Naive thymus-derived CD4-positive, alpha-beta T cell (primary cell): ENCODE results near the gene TMEM178B. TPM values are rescaled to one million over a fixed set of nuclear protein-coding genes. Genes with fewer than 3 reads are reported as not detected.

Source experiments
- ATAC-seq: fragments of 150-1000 bp; cut with Tn5 transposase; 2 replicates; pipeline ENCODE4 v1.10.0; 2021; ENCODE audit warnings: mild to moderate bottlenecking, moderate library complexity
- CTCF ChIA-PET: fragments of 350-600 bp; sonication (Branson Sonifier 250); formaldehyde crosslinking; loops from one replicate; lab custom pipeline; 2021; ENCODE audit warnings: antibody characterized with exemption; lab: Charles Lee
- POLR2A ChIA-PET: fragments of 350-600 bp; sonication (Branson Sonifier 250); formaldehyde crosslinking; loops from one replicate; lab custom pipeline; 2021; ENCODE audit warnings: antibody characterized with exemption, inconsistent platforms; lab: Charles Lee
- DNase-seq, 9 donors: peaks; one replicate each; pipeline versions ENCODE4 v3.0.0 to v3.0.0-alpha.2; 2020 to 2022; ENCODE audit warnings: mixed read lengths in 1 of 9
- H3K27ac ChIP-seq: one replicate; pipeline ENCODE4 v1.7.0; 2013; ENCODE audit warnings: mild to moderate bottlenecking, low read depth, low read length, moderate library complexity
- H3K27me3 ChIP-seq, 2 donors: one replicate each; pipeline ENCODE4 v1.7.0; 2013; ENCODE audit warnings: low read length in 2 of 2, mild to moderate bottlenecking in 2 of 2, moderate library complexity in 2 of 2; ENCODE audit not compliant: control insufficient read depth in 2 of 2, insufficient read depth in 2 of 2
- H3K36me3 ChIP-seq, 3 experiments: 1 replicate in 2 of 3; 2 replicates in 1 of 3; pipeline ENCODE4 v1.7.0; 2013; ENCODE audit warnings: low read length in 3 of 3, mild to moderate bottlenecking in 3 of 3, moderate library complexity in 1 of 3; ENCODE audit not compliant: insufficient read depth in 3 of 3, control insufficient read depth in 2 of 3
- H3K4me1 ChIP-seq, 2 donors: one replicate each; pipeline ENCODE4 v1.7.0; 2013; ENCODE audit warnings: low read length in 2 of 2, mild to moderate bottlenecking in 2 of 2, moderate library complexity in 1 of 2; ENCODE audit not compliant: control insufficient read depth in 2 of 2, insufficient read depth in 2 of 2
- H3K4me3 ChIP-seq: 2 replicates; pipeline ENCODE4 v1.7.0; 2013; ENCODE audit warnings: mild to moderate bottlenecking, low read length
- H3K9me3 ChIP-seq, 3 experiments: 1 replicate in 2 of 3; 2 replicates in 1 of 3; pipeline ENCODE4 v1.7.0; 2013; ENCODE audit warnings: low read length in 3 of 3; ENCODE audit not compliant: control insufficient read depth in 2 of 3
- H3K27ac Mint-ChIP-seq, 9 donors: one replicate each; pipeline ENCODE4 v1.8.0; 2020 to 2022; ENCODE audit warnings: mixed read lengths in 9 of 9, mild to moderate bottlenecking in 8 of 9, moderate library complexity in 5 of 9, inconsistent platforms in 2 of 9
- H3K27me3 Mint-ChIP-seq, 5 donors: one replicate each; pipeline ENCODE4 v1.8.0; 2021 to 2022; ENCODE audit warnings: mixed read lengths in 5 of 5, mild to moderate bottlenecking in 1 of 5
- H3K36me3 Mint-ChIP-seq, 5 donors: one replicate each; pipeline ENCODE4 v1.8.0; 2020 to 2022; ENCODE audit warnings: mixed read lengths in 5 of 5, mild to moderate bottlenecking in 3 of 5, inconsistent platforms in 1 of 5
- H3K4me1 Mint-ChIP-seq, 7 donors: one replicate each; pipeline ENCODE4 v1.8.0; 2020 to 2022; ENCODE audit warnings: mixed read lengths in 7 of 7, mild to moderate bottlenecking in 3 of 7, inconsistent platforms in 1 of 7
- H3K4me3 Mint-ChIP-seq, 10 donors: one replicate each; pipeline ENCODE4 v1.8.0; 2020 to 2022; ENCODE audit warnings: mild to moderate bottlenecking in 10 of 10, mixed read lengths in 10 of 10, moderate library complexity in 6 of 10, inconsistent platforms in 2 of 10
- H3K9me3 Mint-ChIP-seq, 11 donors: one replicate each; pipeline ENCODE4 v1.8.0; 2020 to 2022; ENCODE audit warnings: mixed read lengths in 11 of 11, mild to moderate bottlenecking in 4 of 11, inconsistent platforms in 1 of 11, moderate library complexity in 1 of 11
- intact Hi-C, 2 donors: fragments of 100-400 bp; cut with micrococcal nuclease; formaldehyde crosslinking; loops; one replicate each; pipeline ENCODE4 v1.15.1; 2023
- polyA plus RNA-seq, 2 donors: library from polyadenylated mRNA; unstranded; fragments of 300-500 nt; fragmentation: Illumina TruSeq; gene quantifications; one replicate each; pipeline ENCODE4 v1.2.3, GENCODE V29; 2021
- total RNA-seq, 6 experiments: library from RNA in 5 of 6; stranded (reverse) in 5 of 6; gene quantifications; 1 replicate in 5 of 6; 2 replicates in 1 of 6; pipeline ENCODE4 v1.2.3 and lab custom pipeline; 2021 to 2026

Gene TMEM178B
- total and polyA plus RNA-seq, 7 experiments from 2014 or later: 0.05 to 3.0 (median 0.10) TPM; not detected in 4

DNA sequence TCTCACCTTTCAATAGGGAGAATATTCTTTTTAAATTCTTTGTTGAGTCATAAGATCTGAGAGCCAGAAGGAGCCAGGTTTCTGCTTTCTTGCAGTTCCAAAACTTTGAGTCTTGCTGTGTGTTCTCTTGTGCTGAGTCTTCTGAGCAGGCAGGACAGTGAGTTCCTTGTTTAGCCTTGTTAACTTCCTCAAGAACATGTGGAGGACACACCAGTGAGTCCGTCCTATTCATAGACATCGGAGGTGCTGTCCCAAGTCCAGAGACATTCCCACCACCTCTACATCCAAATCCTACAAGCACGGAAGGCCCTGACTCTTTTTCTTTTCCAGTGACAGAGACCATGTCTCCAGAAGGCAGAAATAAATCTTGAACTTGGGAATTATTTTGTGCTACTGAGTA, 342.1 kb downstream of the TMEM178B start:
- ChIA-PET CTCF (no interaction called here), POLR2A (no interaction called here)
- no peak overlapping the region for H3K27ac Mint-ChIP-seq
- H3K27me3 Mint-ChIP-seq: peaks cover 2 to 34% (median 22%) of the 10 kb centered on the region in 5 donors
- Histone ChIP-seq H3K9me3 (no peaks in the 10 kb centered on the region), H3K36me3 (no peaks in the 10 kb centered on the region), H3K27me3 (no peaks in the 10 kb centered on the region), H3K4me3 (no peak overlapping the region), H3K4me1 (no peaks in the 10 kb centered on the region), H3K27ac (no peak overlapping the region)
- no peak overlapping the region for H3K4me3 Mint-ChIP-seq
- no peaks in the 10 kb centered on the region for H3K36me3 Mint-ChIP-seq
- ATAC-seq (no peak), DNase-seq (no peak)
- peaks cover 0 to 2% (median 0%) of the 10 kb centered on the region in 11 donors for H3K9me3 Mint-ChIP-seq
- no peaks in the 10 kb centered on the region for H3K4me1 Mint-ChIP-seq
- intact Hi-C loops: no loop called here

- no peaks in the 10 kb centered on the region for H3K27me3 ChIP-seq
- no peak overlapping the region for H3K4me3 Mint-ChIP-seq
- H3K27ac ChIP-seq: no peak overlapping the region
- no peak overlapping the region for H3K27ac Mint-ChIP-seq
- ATAC-seq (no peak), DNase-seq (no peak)
- H3K4me3 ChIP-seq: no peak overlapping the region
- ChIA-PET POLR2A (no interaction called here), CTCF (no interaction called here)
- H3K4me1 Mint-ChIP-seq: no peaks in the 10 kb centered on the region
- H3K9me3 ChIP-seq: no peaks in the 10 kb centered on the region
- no peaks in the 10 kb centered on the region for H3K36me3 ChIP-seq
- peaks cover 0 to 2% (median 0%) of the 10 kb centered on the region in 11 donors for H3K9me3 Mint-ChIP-seq
- no peaks in the 10 kb centered on the region for H3K36me3 Mint-ChIP-seq
- H3K4me1 ChIP-seq: no peaks in the 10 kb centered on the region
- peaks cover 4 to 34% (median 22%) of the 10 kb centered on the region in 5 donors for H3K27me3 Mint-ChIP-seq
- intact Hi-C loops: no loop called here
These were observed 342.9 kb downstream of the TMEM178B start for GRCh38 chr7:141416650-141417270.

- POLR2A ChIA-PET: no interaction called here
- no peak overlapping the region for H3K27ac Mint-ChIP-seq
These were observed 343.6 kb downstream of the TMEM178B start for GRCh38 chr7:141417506-141417905.

GRCh38 chr7:141418066-141418465, 344.2 kb downstream of the TMEM178B start:
- Mint-ChIP-seq H3K27ac (no peak overlapping the region), H3K36me3 (no peaks in the 10 kb centered on the region), H3K9me3 (peaks cover 0 to 2% (median 0%) of the 10 kb centered on the region in 11 donors), H3K4me1 (no peaks in the 10 kb centered on the region), H3K4me3 (no peak overlapping the region), H3K27me3 (peaks cover 4 to 34% (median 24%) of the 10 kb centered on the region in 5 donors)
- Histone ChIP-seq H3K9me3 (no peaks in the 10 kb centered on the region), H3K4me3 (no peak overlapping the region), H3K36me3 (no peaks in the 10 kb centered on the region), H3K4me1 (no peaks in the 10 kb centered on the region), H3K27me3 (no peaks in the 10 kb centered on the region), H3K27ac (no peak overlapping the region)
- DNase-seq (no peak), ATAC-seq (no peak)
- ChIA-PET POLR2A (no interaction called here), CTCF (no interaction called here)
- intact Hi-C loops: no loop called here

More at GRCh38 chr7:141417506-141417905, 343.6 kb downstream of the TMEM178B start:
- DNase-seq (no peak), ATAC-seq (no peak)
- Mint-ChIP-seq H3K27me3 (peaks cover 4 to 34% (median 22%) of the 10 kb centered on the region in 5 donors), H3K36me3 (no peaks in the 10 kb centered on the region), H3K9me3 (peaks cover 0 to 2% (median 0%) of the 10 kb centered on the region in 11 donors), H3K4me1 (no peaks in the 10 kb centered on the region), H3K4me3 (no peak overlapping the region)
- Histone ChIP-seq H3K27ac (no peak overlapping the region), H3K4me1 (no peaks in the 10 kb centered on the region), H3K27me3 (no peaks in the 10 kb centered on the region), H3K36me3 (no peaks in the 10 kb centered on the region), H3K4me3 (no peak overlapping the region), H3K9me3 (no peaks in the 10 kb centered on the region)
- CTCF ChIA-PET: no interaction called here
- intact Hi-C loops: no loop called here

GRCh38 chr7:141421306-141421705, 347.4 kb downstream of the TMEM178B start:
- Histone ChIP-seq H3K27ac (no peak overlapping the region), H3K4me3 (no peak overlapping the region), H3K36me3 (no peaks in the 10 kb centered on the region), H3K27me3 (no peaks in the 10 kb centered on the region), H3K4me1 (no peaks in the 10 kb centered on the region), H3K9me3 (no peaks in the 10 kb centered on the region)
- Mint-ChIP-seq H3K27ac (no peak overlapping the region), H3K9me3 (peaks cover 0 to 9% (median 3%) of the 10 kb centered on the region in 11 donors), H3K4me1 (no peaks in the 10 kb centered on the region), H3K36me3 (peaks cover 0 to 3% (median 0%) of the 10 kb centered on the region in 5 donors), H3K27me3 (peaks cover 5 to 45% (median 30%) of the 10 kb centered on the region in 5 donors), H3K4me3 (no peak overlapping the region)
- intact Hi-C loops: no loop called here
- POLR2A ChIA-PET: no interaction called here
- DNase-seq (no peak), ATAC-seq (no peak)
- CTCF ChIA-PET: no interaction called here

GRCh38 chr7:141427134-141427533, 353.3 kb downstream of the TMEM178B start:
- ATAC-seq (no peak), DNase-seq (no peak)
- Mint-ChIP-seq H3K27ac (no peak overlapping the region), H3K36me3 (peaks cover 0 to 3% (median 0%) of the 10 kb centered on the region in 5 donors), H3K27me3 (peaks cover 13 to 47% (median 40%) of the 10 kb centered on the region in 5 donors), H3K9me3 (peaks cover 0 to 22% (median 8%) of the 10 kb centered on the region in 11 donors), H3K4me3 (no peak overlapping the region), H3K4me1 (no peaks in the 10 kb centered on the region)
- H3K36me3 ChIP-seq: no peaks in the 10 kb centered on the region
- no peak overlapping the region for H3K27ac ChIP-seq
- no peaks in the 10 kb centered on the region for H3K27me3 ChIP-seq
- H3K9me3 ChIP-seq: no peaks in the 10 kb centered on the region
- intact Hi-C loops: no loop called here
- ChIA-PET CTCF (interaction anchor here (0.6 kb wide), 1 partner anchor 99 kb away, joined by 3 read pairs; no protein-coding TSS in a partner anchor), POLR2A (no interaction called here)
- H3K4me1 ChIP-seq: no peaks in the 10 kb centered on the region
- H3K4me3 ChIP-seq: no peak overlapping the region
